GM13977 (cell line): ENCODE data around the gene NACAD.

Source experiments
- DNase-seq: peaks from one replicate; pipeline ENCODE4 v3.0.0; 2012; ENCODE audit warnings: low spot score
- in situ Hi-C: fragments of 300-500 bp; cut with MboI; formaldehyde crosslinking; loops from one replicate; pipeline ENCODE4 v1.12.0; 2022; ENCODE audit warnings: low sequenced_read_pairs, low pct_unique_long_range_greater_than_20kb, mixed read lengths, inconsistent platforms; ENCODE audit not compliant: unreplicated experiment
- TF ChIP-seq, protein P1 (sequence below): IDR thresholded peaks from 2 replicates; pipeline ENCODE4 v1.5.1; 2012; ENCODE audit warnings: mild to moderate bottlenecking, control low read depth; ENCODE audit not compliant: insufficient read depth; ENCODE audit errors: extremely low read depth, missing control alignments

NACAD gene

DNA sequence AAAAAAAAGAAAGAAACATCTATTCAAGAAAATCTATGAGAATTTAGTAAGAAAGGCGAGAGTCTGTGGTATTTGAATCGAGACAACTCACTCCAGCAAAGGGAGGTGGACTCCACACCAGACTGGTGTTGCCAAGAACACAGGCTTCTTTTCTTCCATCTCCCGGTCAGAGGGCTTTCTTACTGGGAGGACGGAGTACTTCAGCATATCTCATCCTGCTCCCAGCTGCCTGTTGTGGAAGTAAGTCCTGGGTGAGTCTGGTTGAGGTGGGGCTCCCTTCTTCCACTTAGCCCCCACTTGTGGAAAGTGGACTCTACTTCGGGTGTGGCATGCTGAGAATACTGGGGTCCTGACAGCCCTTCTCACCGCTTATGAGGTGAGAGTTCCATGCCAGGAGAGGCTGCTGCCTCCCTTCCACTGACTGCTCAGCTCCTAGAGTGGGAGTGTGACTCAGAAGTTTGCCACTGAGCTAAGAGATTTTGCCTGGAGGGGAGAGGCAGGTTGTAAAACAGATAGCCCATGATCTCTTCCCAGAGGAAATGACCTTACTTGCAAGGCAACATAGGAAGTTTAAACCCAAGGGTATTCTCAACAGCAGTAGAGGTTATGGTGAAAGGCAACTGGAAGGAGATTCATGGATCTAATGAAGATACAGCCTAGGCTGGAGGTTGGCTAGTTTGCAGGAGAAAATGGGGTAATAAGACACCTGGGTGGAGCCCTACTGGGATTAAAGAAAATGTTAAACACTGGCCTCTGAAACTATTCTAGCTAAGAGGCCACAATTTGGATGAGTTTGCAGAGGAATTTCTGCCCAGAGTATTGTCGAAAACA is 3.5 kb upstream of the NACAD start:
- TF ChIP-seq, protein P1, sequence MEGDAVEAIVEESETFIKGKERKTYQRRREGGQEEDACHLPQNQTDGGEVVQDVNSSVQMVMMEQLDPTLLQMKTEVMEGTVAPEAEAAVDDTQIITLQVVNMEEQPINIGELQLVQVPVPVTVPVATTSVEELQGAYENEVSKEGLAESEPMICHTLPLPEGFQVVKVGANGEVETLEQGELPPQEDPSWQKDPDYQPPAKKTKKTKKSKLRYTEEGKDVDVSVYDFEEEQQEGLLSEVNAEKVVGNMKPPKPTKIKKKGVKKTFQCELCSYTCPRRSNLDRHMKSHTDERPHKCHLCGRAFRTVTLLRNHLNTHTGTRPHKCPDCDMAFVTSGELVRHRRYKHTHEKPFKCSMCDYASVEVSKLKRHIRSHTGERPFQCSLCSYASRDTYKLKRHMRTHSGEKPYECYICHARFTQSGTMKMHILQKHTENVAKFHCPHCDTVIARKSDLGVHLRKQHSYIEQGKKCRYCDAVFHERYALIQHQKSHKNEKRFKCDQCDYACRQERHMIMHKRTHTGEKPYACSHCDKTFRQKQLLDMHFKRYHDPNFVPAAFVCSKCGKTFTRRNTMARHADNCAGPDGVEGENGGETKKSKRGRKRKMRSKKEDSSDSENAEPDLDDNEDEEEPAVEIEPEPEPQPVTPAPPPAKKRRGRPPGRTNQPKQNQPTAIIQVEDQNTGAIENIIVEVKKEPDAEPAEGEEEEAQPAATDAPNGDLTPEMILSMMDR, result no peak
- DNase-seq, result no peak
- in situ Hi-C loops, result no loop called here

DNA sequence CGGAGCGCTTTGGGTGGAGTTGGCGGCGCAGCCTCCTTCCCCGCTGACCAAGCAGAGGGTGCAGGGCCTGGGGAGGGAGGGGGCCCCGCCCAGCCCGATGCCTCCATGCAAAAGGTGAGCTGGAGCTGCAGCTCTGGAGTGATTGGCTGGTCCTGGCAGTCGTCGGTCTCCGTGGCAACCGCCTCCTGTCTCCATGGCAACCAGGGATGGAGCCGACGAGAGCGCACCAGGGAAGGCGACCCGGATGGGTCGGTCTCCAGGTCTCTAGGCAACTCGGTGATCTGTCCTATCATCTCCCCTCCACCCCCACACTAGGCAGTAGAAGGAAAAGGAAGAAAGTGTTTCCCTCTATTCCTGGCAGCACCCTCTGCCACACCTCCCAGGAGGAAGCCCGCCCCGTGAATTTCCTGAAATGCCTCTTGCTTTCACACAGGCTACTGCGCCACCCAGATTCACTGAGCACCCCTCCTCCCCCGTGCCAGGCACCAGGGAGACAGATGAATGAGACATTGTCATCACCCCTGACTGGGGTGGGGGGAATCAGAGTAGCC is 647 bp upstream of the NACAD start:
- in situ Hi-C loops, result no loop called here
- TF ChIP-seq, protein P1, result no peak
- DNase-seq, result peak; percentile 86

DNA sequence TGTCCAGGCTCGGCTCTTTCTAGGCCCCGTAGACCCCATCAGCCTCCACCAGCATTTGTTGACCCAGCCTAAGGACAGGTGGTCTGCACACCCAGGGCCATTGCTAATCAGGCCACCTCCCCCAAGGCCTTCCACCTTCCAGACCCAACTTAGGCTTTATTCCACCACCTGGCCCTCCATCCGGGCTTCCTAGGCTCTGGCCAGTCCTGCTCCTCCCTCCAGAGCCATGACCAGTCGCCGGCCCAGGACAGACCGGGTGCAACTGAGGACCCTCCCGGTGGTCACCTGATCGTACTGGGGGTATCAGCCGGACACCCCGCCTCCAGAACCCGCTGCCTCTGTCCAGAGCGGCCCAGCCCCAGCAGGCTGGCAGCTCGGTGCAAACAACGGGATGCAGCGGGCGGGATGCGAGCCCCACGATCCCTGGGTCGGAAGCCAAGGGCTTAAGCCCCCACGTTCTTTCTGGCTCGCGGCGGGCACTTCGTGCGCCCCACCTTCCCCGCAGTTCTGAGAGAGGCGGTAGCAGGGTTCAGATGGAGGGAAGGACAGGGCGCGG is 545 bp downstream of the NACAD start:
- in situ Hi-C loops, result no loop called here
- TF ChIP-seq, protein P1, result no peak
- no peak for DNase-seq

DNA sequence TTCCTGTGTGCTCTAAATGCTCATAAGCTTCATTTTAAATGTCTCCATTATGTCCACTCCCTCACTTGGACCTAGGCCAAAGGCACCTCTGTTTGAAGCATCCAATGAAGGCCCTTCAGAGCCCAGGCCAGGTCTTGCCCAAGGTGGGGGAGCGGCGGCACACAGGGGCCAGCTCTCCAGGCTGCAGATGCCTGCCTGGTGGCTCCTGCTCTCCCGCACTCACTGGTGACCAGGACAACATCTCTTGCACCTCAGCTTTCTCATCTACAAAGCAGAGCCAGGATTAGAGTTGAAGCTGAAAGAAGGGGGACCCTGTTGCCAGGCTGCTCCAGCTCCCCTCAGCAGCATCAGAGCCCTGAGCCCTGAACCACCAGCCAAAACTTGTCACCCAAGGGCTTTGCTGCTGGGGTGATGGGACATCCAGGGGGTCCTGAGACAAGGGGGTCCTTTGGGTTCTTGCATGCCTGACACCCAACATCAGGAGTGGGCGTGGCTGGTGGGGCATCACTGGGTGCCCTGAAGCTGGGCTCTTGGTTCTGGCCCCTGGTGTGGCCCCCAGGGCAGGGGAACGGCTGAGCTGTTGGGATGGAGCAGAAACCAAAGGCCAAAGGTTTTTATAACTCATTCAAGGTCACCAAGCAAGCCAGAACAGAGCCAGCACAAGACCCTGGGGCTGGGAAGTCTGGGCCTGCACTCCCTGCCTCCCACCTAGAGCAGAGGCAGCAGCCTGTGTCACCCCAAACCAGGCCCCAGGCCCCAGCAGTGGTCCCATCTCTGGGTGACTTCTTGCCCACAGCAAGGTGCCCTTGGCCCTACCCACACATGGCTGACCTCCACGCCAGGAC is 1.2 kb downstream of the NACAD start:
- no peak for DNase-seq
- TF ChIP-seq, protein P1, result no peak
- in situ Hi-C loops, result no loop called here

DNA sequence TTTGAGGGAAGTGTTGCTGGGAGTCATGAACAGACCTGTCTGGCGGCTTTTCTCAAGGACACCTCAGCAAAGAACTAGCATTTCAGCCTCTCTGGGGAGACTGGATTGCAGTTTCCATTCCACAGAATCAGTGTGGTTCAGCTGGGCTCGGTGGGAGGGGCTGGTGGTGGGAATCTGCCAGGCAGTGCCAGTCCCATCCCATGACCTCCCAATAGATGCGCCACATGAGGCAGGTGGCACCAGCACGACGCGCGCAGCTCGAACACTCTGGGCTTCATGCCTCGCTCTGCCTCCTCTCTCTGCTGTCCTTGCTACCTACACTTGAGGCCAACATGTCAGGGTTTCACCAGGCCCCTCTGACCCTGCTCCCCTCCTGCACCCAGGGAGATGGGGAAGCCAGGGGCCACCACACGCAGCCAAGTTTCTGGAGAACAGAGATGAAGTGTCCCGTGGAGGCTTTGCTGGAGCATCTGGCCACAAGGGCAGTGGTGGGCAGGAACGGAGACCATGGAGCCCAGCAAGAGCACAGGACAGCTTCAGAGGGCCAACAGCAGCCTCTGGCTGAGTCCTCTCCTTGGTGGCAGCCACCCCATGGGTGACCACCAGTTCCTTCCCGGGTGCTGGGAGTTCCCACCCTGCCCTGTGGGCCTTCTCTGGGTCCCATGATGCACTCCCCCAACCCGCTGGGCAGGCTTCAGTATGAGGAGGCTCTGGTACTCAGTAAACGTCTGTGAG is 2.3 kb downstream of the NACAD start:
- in situ Hi-C loops, result no loop called here
- DNase-seq, result no peak
- TF ChIP-seq, protein P1, result no peak
